KOPT-K1 (cell line): ENCODE results near the gene IGF2.

Experiments used
- H3K27ac ChIP-seq: fragments of 200-600 bp; sonication (generic); 2 replicates; pipeline ENCODE4 v1.5.1; 2016; ENCODE audit warnings: antibody characterized with exemption, mild to moderate bottlenecking, low read depth, low read length; ENCODE audit not compliant: poor library complexity, severe bottlenecking
- H3K36me3 ChIP-seq: fragments of 200-600 bp; sonication (generic); 2 replicates; pipeline ENCODE4 v1.5.1; 2017; ENCODE audit warnings: antibody characterized with exemption, mild to moderate bottlenecking, low read length, moderate library complexity; ENCODE audit not compliant: insufficient read depth
- H3K9me3 ChIP-seq: fragments of 200-600 bp; sonication (generic); 2 replicates; pipeline ENCODE4 v1.5.1; 2017; ENCODE audit warnings: antibody characterized with exemption, low read length, mild to moderate bottlenecking; ENCODE audit not compliant: insufficient read depth, poor library complexity, severe bottlenecking

The IGF2 gene

GRCh38 chr11:2101171-2101675, 38.0 kb downstream of the IGF2 start:
- Histone ChIP-seq H3K27ac (no peak overlapping the region), H3K36me3 (no peaks in the 10 kb centered on the region), H3K9me3 (no peaks in the 10 kb centered on the region)

GRCh38 chr11:2100361-2101170, 38.6 kb downstream of the IGF2 start:
- H3K9me3 ChIP-seq, result no peaks in the 10 kb centered on the region
- H3K36me3 ChIP-seq, result no peaks in the 10 kb centered on the region
- H3K27ac ChIP-seq, result no peak overlapping the region

- Histone ChIP-seq H3K36me3 (no peaks in the 10 kb centered on the region), H3K27ac (no peak overlapping the region), H3K9me3 (no peaks in the 10 kb centered on the region)
Measured at GRCh38 chr11:2099516-2100349, 39.5 kb downstream of the IGF2 start.

GRCh38 chr11:2098691-2099515, 40.3 kb downstream of the IGF2 start:
- Histone ChIP-seq H3K27ac (no peak overlapping the region), H3K36me3 (no peaks in the 10 kb centered on the region), H3K9me3 (no peaks in the 10 kb centered on the region)

- Histone ChIP-seq H3K9me3 (no peaks in the 10 kb centered on the region), H3K36me3 (no peaks in the 10 kb centered on the region), H3K27ac (no peak overlapping the region)
Measured at GRCh38 chr11:2097998-2098690, 41.0 kb downstream of the IGF2 start.

- Histone ChIP-seq H3K27ac (no peak overlapping the region), H3K9me3 (no peaks in the 10 kb centered on the region), H3K36me3 (no peaks in the 10 kb centered on the region)
Measured at GRCh38 chr11:2097356-2097997, 41.7 kb downstream of the IGF2 start.

- H3K9me3 ChIP-seq, result no peaks in the 10 kb centered on the region
- H3K36me3 ChIP-seq, result no peaks in the 10 kb centered on the region
- H3K27ac ChIP-seq, result no peak overlapping the region
Measured at GRCh38 chr11:2096919-2097301, 42.3 kb downstream of the IGF2 start.

- Histone ChIP-seq H3K9me3 (no peaks in the 10 kb centered on the region), H3K36me3 (no peaks in the 10 kb centered on the region), H3K27ac (no peak overlapping the region)
Measured at GRCh38 chr11:2096011-2096918, 42.9 kb downstream of the IGF2 start.

GRCh38 chr11:2095542-2095941, 43.6 kb downstream of the IGF2 start:
- Histone ChIP-seq H3K27ac (no peak overlapping the region), H3K36me3 (no peaks in the 10 kb centered on the region), H3K9me3 (no peaks in the 10 kb centered on the region)

- Histone ChIP-seq H3K9me3 (no peaks in the 10 kb centered on the region), H3K36me3 (no peaks in the 10 kb centered on the region), H3K27ac (no peak overlapping the region)
Measured at GRCh38 chr11:2095198-2095520, 44.0 kb downstream of the IGF2 start.

- Histone ChIP-seq H3K27ac (no peak overlapping the region), H3K9me3 (no peaks in the 10 kb centered on the region), H3K36me3 (no peaks in the 10 kb centered on the region)
Measured at GRCh38 chr11:2094354-2095197, 44.6 kb downstream of the IGF2 start.

- Histone ChIP-seq H3K27ac (no peak overlapping the region), H3K9me3 (no peaks in the 10 kb centered on the region), H3K36me3 (no peaks in the 10 kb centered on the region)
Measured at GRCh38 chr11:2093575-2094353, 45.4 kb downstream of the IGF2 start.
